ENCODE results near the gene ZNF653. TPM values are rescaled to one million over a fixed set of nuclear protein-coding genes. Genes with fewer than 3 reads are reported as not detected.
"Not testable (repeated sequence)": the region's sequence is repeated elsewhere in the genome, so short reads cannot be mapped to it uniquely, and the experiment has no call there.

Gene ZNF653
- polyA plus RNA-seq, 1 experiment: 2.1 TPM

- DNase-seq (ENCODE audit: low read depth, low spot score): peak; percentile 7
- TF ChIP-seq, protein P1, sequence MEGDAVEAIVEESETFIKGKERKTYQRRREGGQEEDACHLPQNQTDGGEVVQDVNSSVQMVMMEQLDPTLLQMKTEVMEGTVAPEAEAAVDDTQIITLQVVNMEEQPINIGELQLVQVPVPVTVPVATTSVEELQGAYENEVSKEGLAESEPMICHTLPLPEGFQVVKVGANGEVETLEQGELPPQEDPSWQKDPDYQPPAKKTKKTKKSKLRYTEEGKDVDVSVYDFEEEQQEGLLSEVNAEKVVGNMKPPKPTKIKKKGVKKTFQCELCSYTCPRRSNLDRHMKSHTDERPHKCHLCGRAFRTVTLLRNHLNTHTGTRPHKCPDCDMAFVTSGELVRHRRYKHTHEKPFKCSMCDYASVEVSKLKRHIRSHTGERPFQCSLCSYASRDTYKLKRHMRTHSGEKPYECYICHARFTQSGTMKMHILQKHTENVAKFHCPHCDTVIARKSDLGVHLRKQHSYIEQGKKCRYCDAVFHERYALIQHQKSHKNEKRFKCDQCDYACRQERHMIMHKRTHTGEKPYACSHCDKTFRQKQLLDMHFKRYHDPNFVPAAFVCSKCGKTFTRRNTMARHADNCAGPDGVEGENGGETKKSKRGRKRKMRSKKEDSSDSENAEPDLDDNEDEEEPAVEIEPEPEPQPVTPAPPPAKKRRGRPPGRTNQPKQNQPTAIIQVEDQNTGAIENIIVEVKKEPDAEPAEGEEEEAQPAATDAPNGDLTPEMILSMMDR (IDR thresholded peaks at IDR 0.05; ENCODE audit: low read depth, low read length): no peak
- Histone ChIP-seq H3K27me3 (ENCODE audit: control insufficient read depth, insufficient read depth, low read length) (no peaks in the 10 kb centered on the region), H3K4me3 (ENCODE audit: low read depth, low read length) (peak overlapping the region; percentile 99), H3K27ac (ENCODE audit: low read depth, low read length) (peak overlapping the region; percentile 52), H3K9me3 (ENCODE audit: control insufficient read depth, insufficient read depth, low read length) (no peaks in the 10 kb centered on the region)
- ChIA-PET CTCF (interaction anchor here (0.5 to 1.6 kb wide), 25 partner anchors 8 to 196 kb away, joined by 3 to 11 read pairs (median 4); no protein-coding TSS in a partner anchor), POLR2A (interaction anchor here (0.8 to 1.4 kb wide), 3 partner anchors 35 to 59 kb away, joined by 3 read pairs; no protein-coding TSS in a partner anchor)
Measured at GRCh38 chr19:11435833-11436313, 69.8 kb downstream of the ZNF653 start.

DNA sequence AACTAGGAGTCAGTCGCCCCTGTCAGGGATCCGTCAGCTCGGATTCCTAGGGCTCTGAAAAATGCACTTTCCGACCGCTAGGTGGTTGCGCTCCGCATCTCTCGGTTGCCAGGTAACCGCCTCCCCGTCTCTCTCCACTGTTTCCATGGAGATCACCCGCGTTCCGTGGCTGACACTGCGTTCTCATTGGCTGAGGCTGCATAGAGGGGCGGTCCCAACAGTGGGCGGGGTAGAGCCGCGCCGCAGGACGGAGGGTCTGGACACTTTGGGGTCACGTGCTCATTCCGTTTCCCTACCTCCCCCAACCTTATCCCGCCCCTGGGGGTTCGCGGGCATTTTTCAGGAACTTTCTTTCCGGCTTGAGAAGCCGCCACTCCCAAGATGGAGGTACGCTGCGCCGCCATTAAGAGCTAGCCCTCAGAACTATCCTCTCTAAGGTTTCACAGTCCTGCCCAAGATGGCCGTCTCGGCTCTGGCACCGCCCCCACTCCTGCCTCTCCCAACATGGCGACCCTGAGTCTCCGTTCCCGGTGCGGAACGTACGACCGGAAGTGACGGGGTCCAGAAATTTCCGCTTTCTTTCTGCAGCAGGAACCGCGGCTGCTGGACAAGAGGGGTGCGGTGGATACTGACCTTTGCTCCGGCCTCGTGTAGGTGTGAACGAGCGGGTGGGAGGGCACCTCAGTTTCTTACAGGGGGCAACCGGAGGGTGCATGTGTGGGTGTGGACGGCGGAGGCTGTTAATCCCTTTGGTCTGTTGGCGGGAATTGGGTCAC lies 70.4 kb downstream of the ZNF653 start, which contains the start of the genes ODAD3 and PRKCSH:
ODAD3 (minus strand) TSS at position 65 of the 776 bp plus-strand sequence. CDS start 105 bp downstream, outside the sequence.
PRKCSH (plus strand) TSS at position 579 of the 776 bp plus-strand sequence. CDS start 483 bp downstream, outside the sequence.
- H3K27ac ChIP-seq (ENCODE audit: low read depth, low read length): peak within 1 kb of the TSS; percentile 61
- DNase-seq (ENCODE audit: low read depth, low spot score): peak; percentile 99
- no peaks in the 10 kb centered on the region for H3K9me3 ChIP-seq (ENCODE audit: control insufficient read depth, insufficient read depth, low read length)
- H3K4me3 ChIP-seq (ENCODE audit: low read depth, low read length): peak within 1 kb of the TSS; percentile 99
- ChIA-PET POLR2A (interaction anchor here (0.8 to 1.4 kb wide), 3 partner anchors 34 to 58 kb away, joined by 3 read pairs; no protein-coding TSS in a partner anchor), CTCF (interaction anchor here (0.5 to 1.6 kb wide), 29 partner anchors 8 to 195 kb away, joined by 3 to 11 read pairs (median 4); no protein-coding TSS in a partner anchor)
- TF ChIP-seq, protein P1 (IDR thresholded peaks at IDR 0.05; ENCODE audit: low read depth, low read length): peak; percentile 91
- H3K27me3 ChIP-seq (ENCODE audit: control insufficient read depth, insufficient read depth, low read length): no peaks in the 10 kb centered on the region

GRCh38 chr19:11434703-11435056 lies 71.0 kb downstream of the ZNF653 start:
- TF ChIP-seq, protein P1 (IDR thresholded peaks at IDR 0.05; ENCODE audit: low read depth, low read length): no peak
- ChIA-PET POLR2A (interaction anchor here (1.4 kb wide), 1 partner anchor 53 kb away, joined by 3 read pairs; no protein-coding TSS in a partner anchor), CTCF (interaction anchor here (0.6 to 1.6 kb wide), 16 partner anchors 9 to 185 kb away, joined by 3 to 11 read pairs (median 4); no protein-coding TSS in a partner anchor)
- Histone ChIP-seq H3K27ac (ENCODE audit: low read depth, low read length) (peak overlapping the region; percentile 61), H3K9me3 (ENCODE audit: control insufficient read depth, insufficient read depth, low read length) (no peaks in the 10 kb centered on the region), H3K4me3 (ENCODE audit: low read depth, low read length) (peak overlapping the region; percentile 60), H3K27me3 (ENCODE audit: control insufficient read depth, insufficient read depth, low read length) (no peaks in the 10 kb centered on the region)
- DNase-seq (ENCODE audit: low read depth, low spot score): no peak

DNA sequence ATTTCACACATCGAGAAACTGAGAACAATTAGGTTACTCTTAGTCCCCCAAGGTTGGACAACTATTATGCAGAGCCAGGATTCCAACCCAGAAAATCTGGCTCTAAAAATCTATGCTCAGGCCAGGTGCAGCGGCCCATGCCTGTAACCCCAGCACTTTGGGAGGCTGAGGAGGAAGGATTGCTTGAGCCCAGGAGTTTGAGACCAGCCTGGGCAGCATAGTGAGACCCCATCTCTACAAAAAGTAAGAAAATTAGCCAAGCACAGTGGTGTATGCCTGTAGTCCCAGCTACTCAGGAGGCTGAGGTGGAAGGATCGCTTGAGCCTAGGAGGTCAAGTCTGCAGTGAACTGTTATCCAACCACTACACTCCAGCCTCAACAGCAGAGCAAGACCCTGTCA lies 72.1 kb downstream of the ZNF653 start:
- POLR2A ChIA-PET; H3K27ac ChIP-seq (ENCODE audit: low read depth, low read length); H3K9me3 ChIP-seq (ENCODE audit: control insufficient read depth, insufficient read depth, low read length); H3K4me3 ChIP-seq (ENCODE audit: low read depth, low read length); DNase-seq (ENCODE audit: low read depth, low spot score); H3K27me3 ChIP-seq (ENCODE audit: control insufficient read depth, insufficient read depth, low read length): not testable (repeated sequence)
- CTCF ChIA-PET: interaction anchor here (0.6 to 0.7 kb wide), 2 partner anchors 60 to 148 kb away, joined by 3 to 4 read pairs; no protein-coding TSS in a partner anchor

Small RNAs within 50 kb of the gene (small RNA-seq; reads per million reads assigned to genes)
- gene MIR7974 (ENCODE audit: insufficient read length, low read depth): not detected
- not detected for gene RN7SL833P (ENCODE audit: insufficient read length, low read depth)

Other genes starting within 250 kb of the ZNF653 start
- 8.9 and 14.0 TPM in 2 replicates for gene DOCK6, start 243.3 kb downstream of the ZNF653 start, polyA plus RNA-seq (2011; rRNA removed)
- gene TSPAN16, start 209.7 kb downstream of the ZNF653 start, polyA plus RNA-seq (2011; rRNA removed): not detected in 2 replicates
- gene RAB3D, start 166.2 kb downstream of the ZNF653 start, polyA plus RNA-seq (2011; rRNA removed): 15.6 and 17.0 TPM in 2 replicates
- gene TMEM205, start 159.6 kb downstream of the ZNF653 start, polyA plus RNA-seq (2011; rRNA removed): 71.9 and 90.6 TPM in 2 replicates
- gene CCDC159, start 159.3 kb downstream of the ZNF653 start, polyA plus RNA-seq (2011; rRNA removed): 12.1 and 14.6 TPM in 2 replicates
- gene PLPPR2, start 150.4 kb downstream of the ZNF653 start, polyA plus RNA-seq (2011; rRNA removed): 13.8 and 18.5 TPM in 2 replicates
- 0.88 and 0.89 TPM in 2 replicates for gene SWSAP1, start 131.2 kb downstream of the ZNF653 start, polyA plus RNA-seq (2011; rRNA removed)
- gene EPOR, start 121.5 kb downstream of the ZNF653 start, polyA plus RNA-seq (2011; rRNA removed): 3.8 and 4.9 TPM in 2 replicates
- gene RGL3, start 86.5 kb downstream of the ZNF653 start, polyA plus RNA-seq (2011; rRNA removed): 0.11 and 0.16 TPM in 2 replicates
- 0.09 and 0.21 TPM in 2 replicates for gene ODAD3, start 70.7 kb downstream of the ZNF653 start, polyA plus RNA-seq (2011; rRNA removed)
- 125 and 165 TPM in 2 replicates for gene PRKCSH, start 70.2 kb downstream of the ZNF653 start, polyA plus RNA-seq (2011; rRNA removed)
- not detected in 2 replicates for gene ELAVL3, start 24.8 kb downstream of the ZNF653 start, polyA plus RNA-seq (2011; rRNA removed)
- gene ECSIT, start 23.3 kb upstream of the ZNF653 start, polyA plus RNA-seq (2011; rRNA removed): 28.2 and 29.3 TPM in 2 replicates
- 99.6 and 108 TPM in 2 replicates for gene CNN1, start 33.0 kb upstream of the ZNF653 start, polyA plus RNA-seq (2011; rRNA removed)
- 51.7 and 60.4 TPM in 2 replicates for gene ELOF1, start 53.4 kb upstream of the ZNF653 start, polyA plus RNA-seq (2011; rRNA removed)
- gene ACP5, start 71.8 kb upstream of the ZNF653 start, polyA plus RNA-seq (2011; rRNA removed): 3.0 and 4.0 TPM in 2 replicates
- 15.6 and 20.2 TPM in 2 replicates for gene ZNF627, start 91.6 kb upstream of the ZNF653 start, polyA plus RNA-seq (2011; rRNA removed)
- gene ZNF823, start 233.1 kb upstream of the ZNF653 start, polyA plus RNA-seq (2011; rRNA removed): 2.6 and 3.8 TPM in 2 replicates

Measured in AG04450 (cell line).